HG02678 (cell line): ENCODE measurements around the gene DMXL1.
"Not testable (repeated sequence)": the region's sequence is repeated elsewhere in the genome, so short reads cannot be mapped to it uniquely, and the experiment has no call there.

ENCODE experiments used
- ATAC-seq: cut with Tn5 transposase; IDR thresholded peaks from one replicate; pipeline ENCODE4 v1.9.1; 2021; ENCODE audit warnings: mild to moderate bottlenecking, moderate library complexity; ENCODE audit not compliant: unreplicated experiment

The DMXL1 gene

GRCh38 chr5:119120893-119121292, 50.0 kb downstream of the DMXL1 start:
- ATAC-seq, result no peak

- not testable (repeated sequence) for ATAC-seq
Measured at GRCh38 chr5:119122474-119122873, 51.6 kb downstream of the DMXL1 start.

GRCh38 chr5:119123280-119123679, 52.4 kb downstream of the DMXL1 start:
- no peak for ATAC-seq

GRCh38 chr5:119129770-119130169, 58.9 kb downstream of the DMXL1 start:
- no peak for ATAC-seq

- no peak for ATAC-seq
Measured at GRCh38 chr5:119131530-119132304, 60.8 kb downstream of the DMXL1 start.

- ATAC-seq, result not testable (repeated sequence)
Measured at GRCh38 chr5:119135743-119136142, 64.9 kb downstream of the DMXL1 start.

- no peak for ATAC-seq
Measured at GRCh38 chr5:119136666-119137318, 65.9 kb downstream of the DMXL1 start.

GRCh38 chr5:119153629-119154028, 82.7 kb downstream of the DMXL1 start:
- ATAC-seq, result no peak

- no peak for ATAC-seq
Measured at GRCh38 chr5:119158144-119158543, 87.3 kb downstream of the DMXL1 start.

GRCh38 chr5:119161430-119161829, 90.5 kb downstream of the DMXL1 start:
- no peak for ATAC-seq

- no peak for ATAC-seq
Measured at GRCh38 chr5:119166026-119166425, 95.1 kb downstream of the DMXL1 start.

GRCh38 chr5:119168401-119168800, 97.5 kb downstream of the DMXL1 start:
- no peak for ATAC-seq

- ATAC-seq, result no peak
Measured at GRCh38 chr5:119171686-119172085, 100.8 kb downstream of the DMXL1 start.

GRCh38 chr5:119174578-119175163, 103.8 kb downstream of the DMXL1 start:
- peak; percentile 55 for ATAC-seq

- ATAC-seq, result no peak
Measured at GRCh38 chr5:119176785-119177184, 105.9 kb downstream of the DMXL1 start.

- no peak for ATAC-seq
Measured at GRCh38 chr5:119177226-119177625, 106.3 kb downstream of the DMXL1 start.

GRCh38 chr5:119178435-119178834, 107.5 kb downstream of the DMXL1 start:
- ATAC-seq, result no peak

GRCh38 chr5:119179857-119180641, 109.2 kb downstream of the DMXL1 start:
- ATAC-seq, result no peak

- ATAC-seq, result not testable (repeated sequence)
Measured at GRCh38 chr5:119185512-119185911, 114.6 kb downstream of the DMXL1 start.

- ATAC-seq, result no peak
Measured at GRCh38 chr5:119187776-119188529, 117.1 kb downstream of the DMXL1 start.
